BLaER1 treated with 17β-estradiol and CSF1 and Interleukin-3, amounts not matched to agents 10 nM and 100 nM (cell line): ENCODE data around the gene NR2F2.

Source experiments
- H3K27ac ChIP-seq, 11 experiments: shearing (Covaris generic); formaldehyde crosslinking; 2 replicates each; pipeline ENCODE4 v1.8.1; 2022
- H3K27me3 ChIP-seq, 11 experiments: shearing (Covaris generic); formaldehyde crosslinking; 2 replicates each; pipeline ENCODE4 v1.8.1; 2022
- H3K36me3 ChIP-seq, 11 experiments: shearing (Covaris generic); formaldehyde crosslinking; 2 replicates each; pipeline ENCODE4 v1.8.1; 2022
- H3K4me1 ChIP-seq, 10 experiments: shearing (Covaris generic); formaldehyde crosslinking; 2 replicates each; pipeline ENCODE4 v1.8.1; 2022
- H3K4me2 ChIP-seq, 11 experiments: shearing (Covaris generic); formaldehyde crosslinking; 2 replicates each; pipeline ENCODE4 v1.8.1; 2022
- H3K4me3 ChIP-seq, 10 experiments: shearing (Covaris generic); formaldehyde crosslinking; 2 replicates each; pipeline ENCODE4 v1.8.1; 2022
- H3K9ac ChIP-seq, 11 experiments: shearing (Covaris generic); formaldehyde crosslinking; 2 replicates each; pipeline ENCODE4 v1.8.1; 2022
- H3K9me3 ChIP-seq, 11 experiments: shearing (Covaris generic); formaldehyde crosslinking; replicated peaks in 1 of 11; 2 replicates each; pipeline ENCODE4 v1.8.1; 2022
- H4K20me1 ChIP-seq, 11 experiments: shearing (Covaris generic); formaldehyde crosslinking; 2 replicates each; pipeline ENCODE4 v1.8.1; 2022
- Cebpa-rat ChIP-seq, 11 experiments: shearing (Covaris generic); IDR thresholded peaks; 2 replicates each; pipeline ENCODE4 v1.8.1; 2022

Gene NR2F2

GRCh38 chr15:96322536-96323318, 7.8 kb upstream of the NR2F2 start:
- no peak overlapping the region for H3K9ac ChIP-seq
- H3K27me3 ChIP-seq, result peaks cover 98 to 100% (median 100%) of the 10 kb centered on the region in 11 experiments
- no peak overlapping the region for H3K4me2 ChIP-seq
- H3K36me3 ChIP-seq, result no peaks in the 10 kb centered on the region
- no peak overlapping the region for H3K4me3 ChIP-seq
- H3K4me1 ChIP-seq, result peaks cover 0 to 11% (median 0%) of the 10 kb centered on the region in 10 experiments; a peak in 1 of 20 replicates
- TF ChIP-seq Cebpa-rat (IDR thresholded peaks at IDR 0.05), result no peak
- H3K9me3 ChIP-seq, result peaks cover 21 to 29% (median 24%) of the 10 kb centered on the region in 11 experiments
- peaks cover 0 to 75% (median 56%) of the 10 kb centered on the region in 11 experiments; a peak in 16 of 22 replicates for H4K20me1 ChIP-seq
- no peak overlapping the region for H3K27ac ChIP-seq

GRCh38 chr15:96323319-96324145, 7.0 kb upstream of the NR2F2 start:
- Histone ChIP-seq H3K4me1 (peaks cover 0 to 11% (median 0%) of the 10 kb centered on the region in 10 experiments; a peak in 1 of 20 replicates), H3K4me2 (no peak overlapping the region)

GRCh38 chr15:96324192-96324895, 6.2 kb upstream of the NR2F2 start:
- Histone ChIP-seq H3K9ac (no peak overlapping the region), H3K4me3 (no peak overlapping the region), H3K4me2 (no peak overlapping the region), H3K9me3 (peaks cover 22 to 30% (median 24%) of the 10 kb centered on the region in 11 experiments), H3K4me1 (peaks cover 0 to 11% (median 0%) of the 10 kb centered on the region in 10 experiments; a peak in 1 of 20 replicates), H3K27ac (no peak overlapping the region), H3K36me3 (no peaks in the 10 kb centered on the region), H3K27me3 (peaks cover 100% of the 10 kb centered on the region in 11 experiments), H4K20me1 (peaks cover 0 to 86% (median 57%) of the 10 kb centered on the region in 11 experiments; a peak in 16 of 22 replicates)
- TF ChIP-seq Cebpa-rat (IDR thresholded peaks at IDR 0.05), result no peak

More at GRCh38 chr15:96323319-96324145, 7.0 kb upstream of the NR2F2 start:
- no peak overlapping the region for H3K27ac ChIP-seq
- peaks cover 99 to 100% (median 100%) of the 10 kb centered on the region in 11 experiments for H3K27me3 ChIP-seq
- no peak overlapping the region for H3K4me3 ChIP-seq
- no peaks in the 10 kb centered on the region for H3K36me3 ChIP-seq
- no peak for TF ChIP-seq Cebpa-rat (IDR thresholded peaks at IDR 0.05)
- H3K9me3 ChIP-seq, result peaks cover 21 to 29% (median 24%) of the 10 kb centered on the region in 11 experiments
- H4K20me1 ChIP-seq, result peaks cover 0 to 80% (median 57%) of the 10 kb centered on the region in 11 experiments; a peak in 16 of 22 replicates
- H3K9ac ChIP-seq, result no peak overlapping the region

- Histone ChIP-seq H3K9me3 (peaks cover 29 to 37% (median 31%) of the 10 kb centered on the region in 11 experiments), H3K4me1 (peaks cover 0 to 11% (median 0%) of the 10 kb centered on the region in 10 experiments; a peak in 1 of 20 replicates), H3K27ac (no peak overlapping the region), H4K20me1 (peaks cover 0 to 82% (median 57%) of the 10 kb centered on the region in 11 experiments; a peak in 16 of 22 replicates), H3K9ac (no peak overlapping the region), H3K4me3 (no peak overlapping the region), H3K36me3 (no peaks in the 10 kb centered on the region), H3K27me3 (peaks cover 100% of the 10 kb centered on the region in 11 experiments), H3K4me2 (no peak overlapping the region)
- TF ChIP-seq Cebpa-rat (IDR thresholded peaks at IDR 0.05), result no peak
Observed at GRCh38 chr15:96324940-96325540, 5.5 kb upstream of the NR2F2 start.

GRCh38 chr15:96325541-96326327, 4.8 kb upstream of the NR2F2 start:
- Histone ChIP-seq H3K9me3 (peaks cover 34 to 41% (median 37%) of the 10 kb centered on the region in 11 experiments), H3K36me3 (no peaks in the 10 kb centered on the region), H4K20me1 (peaks cover 0 to 80% (median 57%) of the 10 kb centered on the region in 11 experiments; a peak in 16 of 22 replicates), H3K9ac (no peak overlapping the region), H3K27me3 (peaks cover 99 to 100% (median 100%) of the 10 kb centered on the region in 11 experiments), H3K4me3 (no peak overlapping the region), H3K27ac (no peak overlapping the region), H3K4me2 (no peak overlapping the region), H3K4me1 (peaks cover 0 to 11% (median 0%) of the 10 kb centered on the region in 10 experiments; a peak in 1 of 20 replicates)
- TF ChIP-seq Cebpa-rat (IDR thresholded peaks at IDR 0.05), result no peak

GRCh38 chr15:96326328-96327154, 4.0 kb upstream of the NR2F2 start:
- Histone ChIP-seq H3K9me3 (peaks cover 34 to 42% (median 40%) of the 10 kb centered on the region in 11 experiments), H3K27me3 (peaks cover 98 to 100% (median 99%) of the 10 kb centered on the region in 11 experiments), H3K36me3 (no peaks in the 10 kb centered on the region), H3K4me3 (peak overlapping the region in 3 of 10 experiments; percentile 1 to 42 (median 38); a peak in 4 of 20 replicates), H3K4me2 (peak overlapping the region in 9 of 11 experiments; percentile 5 to 80 (median 41); a peak in 14 of 22 replicates), H4K20me1 (peaks cover 0 to 75% (median 53%) of the 10 kb centered on the region in 11 experiments; a peak in 16 of 22 replicates), H3K27ac (no peak overlapping the region), H3K9ac (no peak overlapping the region), H3K4me1 (peaks cover 0 to 11% (median 0%) of the 10 kb centered on the region in 10 experiments; a peak in 1 of 20 replicates)
- TF ChIP-seq Cebpa-rat (IDR thresholded peaks at IDR 0.05), result no peak
